ENCODE results near the gene CDC42EP4.

GRCh38 chr17:73289549-73290254 is 22.1 kb downstream of the CDC42EP4 start:
- TF ChIP-seq EZH2phosphoT487 (IDR thresholded peaks at IDR 0.05; ENCODE audit: borderline replicate concordance, low read depth, low read length) (no peak), CTCF (conservative IDR thresholded peaks at IDR 0.05; ENCODE audit: low read length) (no peak)
